ENCODE results near the gene PEX13. TPM values are rescaled to one million over a fixed set of nuclear protein-coding genes. Genes with fewer than 3 reads are reported as not detected.
A peak's percentile ranks its signal among the peaks of the same experiment; 100 is the strongest.

The PEX13 gene
- total and polyA plus RNA-seq, 10 of the 15 experiments (the other 5 are each of a cell fraction or from before 2014, with no cell fraction given): 2.6 to 27.6 (median 17.8) TPM

- TF ChIP-seq ZNF687 (IDR thresholded peaks at IDR 0.05): no peak
- no peak for TF ChIP-seq IRF4 (IDR thresholded peaks at IDR 0.05; ENCODE audit: low read depth, low read length)
- TF ChIP-seq FOXK2 (IDR thresholded peaks at IDR 0.05): no peak
- no peak for TF ChIP-seq ESRRA (IDR thresholded peaks at IDR 0.05; ENCODE audit: low read length)
- TF ChIP-seq ASH2L (IDR thresholded peaks at IDR 0.05; ENCODE audit: borderline replicate concordance, low read depth): no peak
Observed at GRCh38 chr2:60989259-60989658, 28.3 kb upstream of the PEX13 start (continued).

GRCh38 chr2:60991644-60992043 lies 25.9 kb upstream of the PEX13 start:
- no peaks in the 10 kb centered on the region for H3K79me2 ChIP-seq (ENCODE audit: control insufficient read depth, insufficient read depth, low read length)
- no peak overlapping the region for H2AFZ ChIP-seq (ENCODE audit: control insufficient read depth, low read depth, low read length)
- ChIA-PET CTCF (interaction anchor here (1.1 to 13.5 kb wide), 2 partner anchors 9 to 188 kb away, joined by 3 to 178 read pairs; no protein-coding TSS in a partner anchor), POLR2A (interaction anchor here (0.7 to 1.7 kb wide), 2 partner anchors 17 to 293 kb away, joined by 3 to 4 read pairs; no protein-coding TSS in a partner anchor), RAD21 (ENCODE audit: unreplicated experiment) (interaction anchor here (1.1 to 2.7 kb wide), 7 partner anchors 10 to 152 kb away, joined by 3 to 24 read pairs (median 11); partner anchors contain the start of gene REL), SMC1A (ENCODE audit: uncharacterized antibody, unreplicated experiment) (interaction anchor here (1.0 to 7.9 kb wide), 15 partner anchors 9 to 195 kb away, joined by 3 to 76 read pairs (median 4); no protein-coding TSS in a partner anchor)
- no TSS peak for BruUV-seq (replicated peaks)
- no peak for FAIRE-seq
- peaks cover 15% of the 10 kb centered on the region for H3K4me1 ChIP-seq (ENCODE audit: control insufficient read depth, insufficient read depth, low read length)
- no peaks in the 10 kb centered on the region for H4K20me1 ChIP-seq (ENCODE audit: control insufficient read depth, insufficient read depth)
- peaks cover 8% of the 10 kb centered on the region; the same call in 2 of the 3 replicates for H3K9me3 ChIP-seq (replicated peaks; ENCODE audit: control insufficient read depth, insufficient read depth, low read length)
- no peak overlapping the region for H3K27ac ChIP-seq (ENCODE audit: control insufficient read depth, insufficient read depth)
- H3K27me3 ChIP-seq (replicated peaks in 1 of 2; ENCODE audit: control insufficient read depth in 2 of 2, insufficient read depth in 2 of 2, low read length in 1 of 2): no peaks in the 10 kb centered on the region
- ATAC-seq: no peak
- H3K4me3 ChIP-seq: no peak overlapping the region
- H3K36me3 ChIP-seq (ENCODE audit: control insufficient read depth in 2 of 2, insufficient read depth in 2 of 2, low read length in 1 of 2): no peaks in the 10 kb centered on the region; a peak in 1 of 4 replicates
- intact Hi-C loops (cut with micrococcal nuclease; ENCODE audit: unreplicated experiment) (loop anchor here (2.0 kb wide), 1 partner anchor 109 kb away; no protein-coding TSS in a partner anchor), in situ Hi-C loops (cut with MboI) (no loop called here)
- WGBS (ENCODE audit: insufficient coverage, insufficient replicate concordance, low lambda C conversion rate, missing lambda C conversion rate): 75% methylated on average over 4 of the region's 4 CpGs
- H3K9ac ChIP-seq (ENCODE audit: control insufficient read depth, insufficient read depth, low read length): no peak overlapping the region
- no peak overlapping the region for H3K4me2 ChIP-seq (ENCODE audit: control insufficient read depth, insufficient read depth)
- DNase-seq (ENCODE audit: low read depth, low spot score): no peak
- TF ChIP-seq ZNF24 (IDR thresholded peaks at IDR 0.05) (0 out of 2 replicates have a peak, but pooled peaks have one; percentile 11), SKIL (IDR thresholded peaks at IDR 0.05; ENCODE audit: low read depth, poor library complexity, severe bottlenecking) (peak; percentile 28), MYC (IDR thresholded peaks at IDR 0.05; ENCODE audit: insufficient read depth, insufficient read length, insufficient replicate concordance, low read length, severe bottlenecking) (no peak), CBX5 (IDR thresholded peaks at IDR 0.05; ENCODE audit: low read depth) (peak; percentile 79), SMC3 (IDR thresholded peaks at IDR 0.05; ENCODE audit: borderline replicate concordance, low read length) (no peak), ZNF384 (IDR thresholded peaks at IDR 0.05; ENCODE audit: borderline replicate concordance, low read depth, low read length) (no peak)

Measured in GM12878 (cell line).